OCI-LY7 (cell line): ENCODE measurements around the gene HCAR3.

Experiments used
- CTCF ChIP-seq: fragments of 200-600 bp; sonication (generic); conservative IDR thresholded peaks from 2 replicates; pipeline ENCODE4 v1.5.1; 2014; ENCODE audit warnings: mild to moderate bottlenecking, antibody characterized with exemption, low read length, moderate library complexity, mixed read lengths
- EZH2phosphoT487 ChIP-seq: fragments of 200-600 bp; sonication (generic); IDR thresholded peaks from 2 replicates; pipeline ENCODE4 v1.6.1; 2018; ENCODE audit warnings: low read depth, borderline replicate concordance, mild to moderate bottlenecking, mixed run types, antibody characterized with exemption, low read length, moderate library complexity, mixed read lengths

- no peak for TF ChIP-seq CTCF
- TF ChIP-seq EZH2phosphoT487, result no peak
These were observed 5.8 kb upstream of the HCAR3 start for GRCh38 chr12:122722387-122722786.
